Psoas muscle (tissue), 8 donors: ENCODE data around the gene RAMP1. TPM values are rescaled to one million over a fixed set of nuclear protein-coding genes. Genes with fewer than 3 reads are reported as not detected.

Source experiments
- ATAC-seq, 4 donors: fragments of 200-7000 bp; cut with Tn5 transposase; one replicate each; pipeline ENCODE4 v1.9.1; 2020; ENCODE audit warnings: moderate library complexity in 3 of 4, mild to moderate bottlenecking in 2 of 4
- DNase-seq, 2 donors: peaks; one replicate each; pipeline ENCODE4 v3.0.0-alpha.2; 2020
- H3K27ac ChIP-seq: fragments of 200-600 bp; one replicate; pipeline ENCODE4 v1.8.0; 2022
- H3K27me3 ChIP-seq, 3 donors: fragments of 200-600 bp in 1 of 3; one replicate each; pipeline versions ENCODE4 v1.6.1 to v1.8.0; 2013 to 2022; ENCODE audit warnings: low read length in 2 of 3, mild to moderate bottlenecking in 2 of 3, moderate library complexity in 1 of 3; ENCODE audit not compliant: insufficient read depth in 3 of 3
- H3K36me3 ChIP-seq, 2 donors: fragments of 200-600 bp in 1 of 2; one replicate each; pipeline versions ENCODE4 v1.6.1 to v1.8.0; 2013 to 2022; ENCODE audit warnings: low read depth in 1 of 2, mild to moderate bottlenecking in 1 of 2, moderate library complexity in 1 of 2; ENCODE audit not compliant: insufficient read depth in 1 of 2
- H3K4me1 ChIP-seq: fragments of 200-600 bp; one replicate; pipeline ENCODE4 v1.8.0; 2022
- H3K4me3 ChIP-seq: fragments of 200-600 bp; one replicate; pipeline ENCODE4 v1.8.0; 2022; ENCODE audit warnings: mild to moderate bottlenecking
- H3K9me3 ChIP-seq: fragments of 200-600 bp; one replicate; pipeline ENCODE4 v1.8.0; 2022
- WGBS, 3 donors: extraction: QIAGEN DNeasy Blood & Tissue Kit; methylation state at CpG; one replicate each; pipeline versions ENCODE4 v1.1.6 to v1.1.7; 2013; 5-methylcytosine and 5-hydroxymethylcytosine counted together
- intact Hi-C, 2 donors: fragments of 100-400 bp; cut with DNase I; formaldehyde crosslinking; loops; one replicate each; pipeline versions ENCODE4 v1.11.0 to v1.14.2; 2022
- polyA plus RNA-seq, 3 donors: library from polyadenylated mRNA; stranded (reverse); fragments of 200-250 nt; gene quantifications; one replicate each; pipeline ENCODE4 v1.2.3, GENCODE V29; 2013
- total RNA-seq, 4 donors: library from RNA; stranded (reverse); fragmentation: NEBNext Ultra II Directional in 2 of 4; extraction: Animal tissue kit (Norgen Biotek cat#: 25700) in 2 of 4; gene quantifications; one replicate each; pipeline versions ENCODE4 v1.2.1 to v1.2.4, GENCODE V29; 2021 to 2023
- TF ChIP-seq, protein P1 (sequence below): fragments of 200-600 bp; IDR thresholded peaks from one replicate; pipeline ENCODE4 v1.8.0; 2022; ENCODE audit warnings: antibody characterized with exemption
- donor health status: healthy with polysubstance abuse.
- donor health status: DM: no; HTN: no; CAD: no; lungs with moderate emphysema.
- donor health status: Bipolar disorder and iron deficiency.
- donor health status: healthy.
- donor health status: DM: yes; HTN: yes; CAD: no.
- donor health status: DM: no; HTN: no; CAD: no.
- donor health status: DM: no; HTN: no; CAD: no.
- donor health status: DM: yes; HTN: yes; CAD: no.

Gene RAMP1
- total and polyA plus RNA-seq, 7 donors: 32.8 to 367 (median 91.9) TPM

DNA sequence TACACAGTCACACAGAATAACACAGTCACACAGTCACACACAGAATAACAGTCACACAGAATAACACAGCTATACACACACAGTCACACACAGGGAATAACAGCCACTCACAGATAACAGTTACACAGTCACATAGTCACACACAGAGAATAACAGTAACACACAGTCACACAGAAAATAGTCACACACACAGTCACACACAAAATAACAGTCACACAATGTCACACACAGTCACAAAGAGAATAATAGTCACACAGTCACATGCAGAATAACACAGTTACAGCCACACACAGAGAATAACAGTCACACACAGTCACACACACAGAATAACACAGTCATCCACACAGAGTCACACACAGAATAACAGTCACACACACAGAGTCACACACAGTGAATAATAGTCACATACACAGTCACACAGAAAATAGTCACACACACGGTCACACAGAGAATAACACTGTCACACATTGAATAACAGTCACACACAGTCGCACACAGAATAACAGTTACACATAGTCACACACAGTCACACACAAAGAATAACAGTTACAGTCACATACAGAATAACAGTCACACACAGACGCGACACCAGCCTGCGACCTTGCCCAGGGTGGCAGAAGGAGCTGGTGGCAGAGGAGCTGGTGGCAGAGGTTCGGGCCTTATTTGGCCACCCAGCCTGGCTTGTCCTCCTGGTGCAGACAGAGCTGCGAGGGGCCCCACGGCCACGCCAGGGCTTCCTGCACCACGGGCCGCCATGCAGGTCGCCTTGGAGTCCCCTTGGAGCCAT, 51.3 kb downstream of the RAMP1 start:
- TF ChIP-seq, protein P1, sequence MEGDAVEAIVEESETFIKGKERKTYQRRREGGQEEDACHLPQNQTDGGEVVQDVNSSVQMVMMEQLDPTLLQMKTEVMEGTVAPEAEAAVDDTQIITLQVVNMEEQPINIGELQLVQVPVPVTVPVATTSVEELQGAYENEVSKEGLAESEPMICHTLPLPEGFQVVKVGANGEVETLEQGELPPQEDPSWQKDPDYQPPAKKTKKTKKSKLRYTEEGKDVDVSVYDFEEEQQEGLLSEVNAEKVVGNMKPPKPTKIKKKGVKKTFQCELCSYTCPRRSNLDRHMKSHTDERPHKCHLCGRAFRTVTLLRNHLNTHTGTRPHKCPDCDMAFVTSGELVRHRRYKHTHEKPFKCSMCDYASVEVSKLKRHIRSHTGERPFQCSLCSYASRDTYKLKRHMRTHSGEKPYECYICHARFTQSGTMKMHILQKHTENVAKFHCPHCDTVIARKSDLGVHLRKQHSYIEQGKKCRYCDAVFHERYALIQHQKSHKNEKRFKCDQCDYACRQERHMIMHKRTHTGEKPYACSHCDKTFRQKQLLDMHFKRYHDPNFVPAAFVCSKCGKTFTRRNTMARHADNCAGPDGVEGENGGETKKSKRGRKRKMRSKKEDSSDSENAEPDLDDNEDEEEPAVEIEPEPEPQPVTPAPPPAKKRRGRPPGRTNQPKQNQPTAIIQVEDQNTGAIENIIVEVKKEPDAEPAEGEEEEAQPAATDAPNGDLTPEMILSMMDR: no peak
- H3K4me3 ChIP-seq: no peak overlapping the region
- no peaks in the 10 kb centered on the region for H3K27me3 ChIP-seq
- 92 to 95% (median 94%) methylated on average over 12 of the region's 12 CpGs for WGBS, 3 donors
- peaks cover 8% of the 10 kb centered on the region for H3K9me3 ChIP-seq
- no peak for DNase-seq
- no peak overlapping the region for H3K27ac ChIP-seq
- intact Hi-C loops: no loop called here
- no peak for ATAC-seq
- peaks cover under 1% of the 10 kb centered on the region for H3K4me1 ChIP-seq
- H3K36me3 ChIP-seq: no peaks in the 10 kb centered on the region

GRCh38 chr2:237911363-237912017, 52.1 kb downstream of the RAMP1 start:
- H3K4me3 ChIP-seq: no peak overlapping the region
- peaks cover 8% of the 10 kb centered on the region for H3K9me3 ChIP-seq
- no peak overlapping the region for H3K27ac ChIP-seq
- H3K4me1 ChIP-seq: no peaks in the 10 kb centered on the region
- 90 to 93% (median 90%) methylated on average over 28 of the region's 28 CpGs for WGBS, 3 donors
- ATAC-seq: no peak
- no peak for DNase-seq
- TF ChIP-seq, protein P1: no peak
- no peaks in the 10 kb centered on the region for H3K27me3 ChIP-seq
- intact Hi-C loops: no loop called here
- no peaks in the 10 kb centered on the region for H3K36me3 ChIP-seq

- DNase-seq (no peak), ATAC-seq (no peak)
These were observed 53.1 kb downstream of the RAMP1 start for GRCh38 chr2:237912271-237913192.

GRCh38 chr2:237913193-237913917, 53.9 kb downstream of the RAMP1 start:
- no peak for ATAC-seq
- H3K36me3 ChIP-seq: no peaks in the 10 kb centered on the region
- no peaks in the 10 kb centered on the region for H3K4me1 ChIP-seq
- no peaks in the 10 kb centered on the region for H3K27me3 ChIP-seq
- H3K27ac ChIP-seq: no peak overlapping the region
- TF ChIP-seq, protein P1: no peak
- WGBS, 3 donors: 88 to 92% (median 89%) methylated on average over 25 to 26 of the region's 26 CpGs
- DNase-seq: no peak
- no peak overlapping the region for H3K4me3 ChIP-seq
- H3K9me3 ChIP-seq: no peaks in the 10 kb centered on the region
- intact Hi-C loops: no loop called here

More at GRCh38 chr2:237912271-237913192, 53.1 kb downstream of the RAMP1 start:
- Histone ChIP-seq H3K9me3 (no peaks in the 10 kb centered on the region), H3K4me3 (no peak overlapping the region), H3K4me1 (no peaks in the 10 kb centered on the region), H3K27ac (no peak overlapping the region), H3K36me3 (no peaks in the 10 kb centered on the region), H3K27me3 (no peaks in the 10 kb centered on the region)
- TF ChIP-seq, protein P1: no peak
- WGBS, 3 donors: 88 to 90% (median 89%) methylated on average over 28 of the region's 28 CpGs
- intact Hi-C loops: no loop called here
